ENCODE measurements around the gene DDI2.

DNA sequence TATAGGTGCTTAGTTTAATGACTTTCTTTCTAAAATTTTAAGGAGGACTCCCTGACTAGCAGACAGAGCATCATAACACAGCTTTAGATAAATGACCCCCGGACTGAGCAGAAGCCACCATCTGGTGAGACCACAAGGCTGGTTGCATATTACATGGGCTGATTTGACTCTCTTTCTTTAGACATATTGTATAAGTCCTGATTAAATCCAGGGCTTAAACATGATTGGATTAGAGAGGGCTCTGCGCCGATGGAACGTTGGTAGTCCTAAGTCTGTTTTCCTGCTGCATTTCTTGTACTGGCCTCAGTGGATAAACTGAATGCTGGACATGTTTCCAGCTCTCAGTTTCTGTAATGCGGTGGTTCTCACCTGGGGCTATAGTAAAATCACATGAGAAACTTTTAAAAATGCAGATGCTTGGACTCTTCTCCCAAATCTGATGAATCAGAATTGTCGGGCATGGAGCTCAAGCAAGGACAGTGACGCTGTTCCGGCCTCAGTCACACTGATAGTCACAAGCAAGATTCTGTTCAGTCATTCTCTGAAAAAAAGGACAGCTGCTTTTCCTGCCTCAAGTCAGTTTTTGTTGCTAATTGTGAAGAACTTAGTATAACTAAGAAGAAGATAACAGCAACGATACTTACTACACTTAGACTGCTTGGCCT is 16.6 kb downstream of the DDI2 start:
- TF ChIP-seq GATA2 (IDR thresholded peaks at IDR 0.05; ENCODE audit: insufficient read depth, insufficient read length, low read depth, low read length) = no peak
- TF ChIP-seq POLR2A (IDR thresholded peaks at IDR 0.05; ENCODE audit: low read depth, low read length) = no peak
- TF ChIP-seq CTCF (IDR thresholded peaks at IDR 0.05; ENCODE audit: extremely low read depth in 1 of 2, insufficient read depth in 1 of 2, low read depth in 1 of 2, low read length in 2 of 2) = no peak
- TF ChIP-seq EZH2 (IDR thresholded peaks at IDR 0.05; ENCODE audit: borderline replicate concordance, low read depth, low read length, severe bottlenecking) = no peak
- no peak for TF ChIP-seq JUN (IDR thresholded peaks at IDR 0.05; ENCODE audit: borderline replicate concordance, insufficient read depth, insufficient read length, low read depth)
- TF ChIP-seq POLR2AphosphoS5 (IDR thresholded peaks at IDR 0.05; ENCODE audit: insufficient read depth, low read depth, low read length) = no peak
- TF ChIP-seq, protein P1, sequence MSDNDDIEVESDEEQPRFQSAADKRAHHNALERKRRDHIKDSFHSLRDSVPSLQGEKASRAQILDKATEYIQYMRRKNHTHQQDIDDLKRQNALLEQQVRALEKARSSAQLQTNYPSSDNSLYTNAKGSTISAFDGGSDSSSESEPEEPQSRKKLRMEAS (IDR thresholded peaks at IDR 0.05; ENCODE audit: insufficient read depth, insufficient read length) = no peak
- TF ChIP-seq FOS (IDR thresholded peaks at IDR 0.05; ENCODE audit: borderline replicate concordance, insufficient read depth, low read length) = no peak
